Mesenteric fat pad (tissue), 1 donor: ENCODE data around the gene QRFP. TPM values are rescaled to one million over a fixed set of nuclear protein-coding genes. Genes with fewer than 3 reads are reported as not detected.

Experiments
- DNase-seq: peaks from one replicate; pipeline ENCODE4 v3.0.0-alpha.2; 2020; ENCODE audit warnings: low spot score
- long read RNA-seq: library from polyadenylated mRNA; unstranded; transcript quantifications from one replicate; pipeline ENCODE4 v2.0.0, GENCODE V29; 2020
- total RNA-seq: library from RNA; stranded (reverse); fragmentation: NEBNext Ultra II Directional; extraction: Animal tissue kit (Norgen Biotek cat#: 25700); gene quantifications from one replicate; pipeline ENCODE4 v1.2.1, GENCODE V29; 2021
- donor health status: DM: yes; HTN: yes; CAD: no.

QRFP gene, protein sequence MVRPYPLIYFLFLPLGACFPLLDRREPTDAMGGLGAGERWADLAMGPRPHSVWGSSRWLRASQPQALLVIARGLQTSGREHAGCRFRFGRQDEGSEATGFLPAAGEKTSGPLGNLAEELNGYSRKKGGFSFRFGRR
- total RNA-seq, result not detected
- long read RNA-seq, result 0 reads

DNA sequence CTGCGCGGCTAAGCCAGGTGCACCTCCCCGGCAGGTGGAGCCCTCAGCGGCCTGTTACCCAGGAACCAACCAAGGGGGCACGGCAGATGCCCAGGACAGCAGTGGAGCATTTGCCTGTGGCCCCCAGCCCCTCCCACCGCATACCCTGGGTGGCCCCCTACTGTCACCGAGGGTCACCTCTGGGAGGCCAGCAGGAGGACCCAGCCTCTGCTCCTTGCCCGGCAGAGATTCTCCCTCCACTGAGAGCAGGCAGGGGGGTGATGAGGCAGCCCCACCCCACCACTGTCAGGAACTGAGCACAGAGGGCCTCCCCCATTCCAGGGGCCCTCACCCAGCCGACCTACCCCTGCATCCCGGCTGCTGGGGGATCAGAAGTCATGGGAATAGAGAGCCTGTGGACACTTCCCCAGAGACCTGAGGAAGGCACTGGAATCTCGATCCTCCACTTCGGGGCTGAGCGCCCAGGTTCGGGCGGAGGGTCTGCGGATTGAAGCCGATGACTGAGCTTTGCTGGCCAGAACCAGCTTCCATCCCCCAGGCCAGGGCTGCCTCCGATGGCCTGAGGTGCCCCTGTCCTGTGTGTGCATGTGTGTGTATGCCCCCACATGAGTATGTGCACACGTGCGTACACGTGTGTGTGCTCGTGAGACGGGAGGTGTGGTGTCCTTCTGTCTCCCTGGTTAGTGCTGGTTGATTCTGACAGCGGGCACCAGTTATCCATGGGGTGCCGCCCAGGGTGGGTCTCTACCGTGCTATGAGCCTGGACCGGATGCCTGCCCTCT is at the start of gene QRFP:
Gene QRFP, minus strand, starts transcription at position 580 of the 782 bp plus-strand sequence. CDS start 2,974 bp downstream, outside the sequence.
- no peak for DNase-seq

DNA sequence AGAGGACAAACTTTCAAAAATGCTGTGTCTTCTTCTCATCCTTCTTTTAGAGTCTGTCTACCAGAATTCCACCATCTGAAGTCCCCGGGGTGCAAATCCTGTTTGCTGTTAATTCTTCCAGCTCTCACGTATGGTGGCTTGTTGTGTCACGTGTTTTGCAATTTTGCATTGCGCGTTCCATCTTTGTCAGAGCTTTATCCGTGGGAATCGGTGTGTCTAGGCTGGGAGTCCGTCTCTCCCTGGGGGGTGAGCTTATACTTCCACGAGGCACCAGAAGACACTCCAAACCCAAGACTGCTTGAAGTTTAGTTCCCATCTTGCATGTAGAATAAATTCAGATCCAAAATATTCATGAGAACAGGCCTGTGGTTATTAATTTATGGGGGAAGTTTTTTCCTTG is 48.6 kb upstream of the QRFP start:
- DNase-seq, result no peak

DNA sequence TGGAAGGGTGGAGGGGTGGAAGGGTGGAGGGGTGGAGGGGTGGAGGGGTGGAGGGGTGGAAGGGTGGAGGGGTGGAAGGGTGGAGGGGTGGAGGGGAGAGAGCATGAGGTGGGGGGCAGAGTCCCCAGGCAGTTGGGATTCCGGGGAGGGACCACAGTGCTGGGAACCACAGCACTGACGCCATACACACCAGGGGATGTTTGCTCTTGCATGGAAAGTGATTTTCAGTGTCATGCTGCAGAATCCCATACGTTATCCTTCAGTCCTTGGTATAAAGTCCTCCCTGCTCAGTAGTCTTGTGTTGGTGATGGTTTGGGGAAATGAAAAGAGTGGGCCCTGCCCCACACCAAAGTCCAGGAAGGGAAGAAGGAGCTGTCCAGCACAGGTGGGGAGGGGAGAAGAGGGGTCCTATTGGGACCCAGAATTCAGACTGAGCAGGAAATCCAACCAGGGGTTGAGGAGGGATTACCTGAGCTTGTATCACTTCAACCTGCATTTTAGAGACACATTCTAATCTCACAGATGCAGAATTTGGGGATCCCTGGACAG is 48.0 kb upstream of the QRFP start:
- DNase-seq, result no peak

DNA sequence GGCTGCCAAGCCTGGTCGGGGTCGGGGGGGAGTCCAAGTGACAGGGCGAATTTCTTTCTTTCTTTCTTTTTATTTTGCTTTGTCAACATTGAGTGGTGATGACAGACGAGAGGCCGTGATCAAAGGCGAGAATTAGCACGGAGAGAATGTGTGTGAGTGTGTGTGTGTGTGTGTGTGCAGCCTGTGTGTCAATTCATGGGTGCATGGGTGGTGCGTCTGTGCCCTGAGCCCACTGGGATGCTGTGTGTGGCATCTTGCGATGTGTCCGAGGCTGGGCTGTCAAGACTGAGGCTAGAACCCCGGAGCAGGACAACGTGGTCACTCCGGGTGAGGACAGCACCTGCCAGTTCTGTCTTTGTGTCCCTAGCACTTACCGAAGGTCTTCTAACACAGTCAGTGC is 47.2 kb upstream of the QRFP start:
- no peak for DNase-seq

DNA sequence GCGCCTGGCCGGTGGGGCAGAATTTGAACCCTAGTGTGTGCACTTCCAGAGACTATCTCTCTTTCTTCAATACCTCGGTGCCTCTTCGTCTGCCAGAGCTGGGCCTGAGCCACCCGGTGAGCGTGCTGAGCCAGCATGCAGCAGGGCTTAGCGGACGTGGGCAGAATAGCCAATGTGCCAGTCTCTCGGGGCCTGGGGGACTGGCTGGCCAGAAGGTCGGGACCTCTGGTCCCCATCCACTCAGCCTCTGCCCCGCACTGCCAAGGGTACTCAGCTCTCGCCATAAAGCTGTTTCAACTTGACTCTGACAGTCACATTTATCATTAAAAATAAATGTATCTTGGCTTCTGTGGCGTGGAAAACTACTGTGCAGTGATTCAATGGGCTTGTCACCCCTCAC is 46.6 kb upstream of the QRFP start:
- DNase-seq, result no peak

DNA sequence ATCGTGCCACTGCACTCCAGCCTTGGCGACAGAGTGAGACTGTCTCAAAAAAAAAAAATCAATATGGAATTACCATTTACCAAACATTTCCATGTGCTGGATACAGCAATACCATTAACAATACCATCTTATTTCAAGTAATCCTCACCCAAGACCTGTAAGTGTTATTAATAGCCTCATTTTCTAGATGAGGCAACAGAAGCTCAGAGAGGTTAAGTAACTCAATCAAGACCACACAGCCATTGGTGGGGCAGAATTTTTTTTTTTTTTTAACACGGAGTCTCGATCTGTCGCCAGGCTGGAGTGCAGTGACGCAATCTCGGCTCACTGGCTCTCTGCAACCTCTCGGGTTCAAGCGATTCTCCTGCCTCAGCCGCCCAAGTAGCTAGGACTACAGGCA is 46.1 kb upstream of the QRFP start:
- DNase-seq, result no peak

DNA sequence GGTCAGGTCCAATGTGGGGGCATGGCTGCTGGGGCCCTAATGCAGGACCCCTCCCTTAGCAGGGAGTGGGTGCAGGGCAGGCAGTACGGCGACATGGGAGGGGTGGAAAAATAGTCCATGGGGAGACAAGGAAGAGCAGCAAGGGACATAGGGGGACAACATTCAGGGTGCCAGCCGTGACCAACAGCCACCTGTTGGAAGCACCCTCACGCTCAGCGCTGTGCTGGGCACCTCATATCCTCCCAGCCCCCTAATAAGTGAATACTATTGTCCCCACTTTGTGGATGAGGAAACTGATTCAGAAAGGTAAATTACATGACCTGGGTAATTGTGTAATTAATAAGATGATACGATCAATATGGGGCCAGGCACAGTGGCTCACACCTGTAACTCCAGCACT is 45.5 kb upstream of the QRFP start:
- DNase-seq, result no peak

DNA sequence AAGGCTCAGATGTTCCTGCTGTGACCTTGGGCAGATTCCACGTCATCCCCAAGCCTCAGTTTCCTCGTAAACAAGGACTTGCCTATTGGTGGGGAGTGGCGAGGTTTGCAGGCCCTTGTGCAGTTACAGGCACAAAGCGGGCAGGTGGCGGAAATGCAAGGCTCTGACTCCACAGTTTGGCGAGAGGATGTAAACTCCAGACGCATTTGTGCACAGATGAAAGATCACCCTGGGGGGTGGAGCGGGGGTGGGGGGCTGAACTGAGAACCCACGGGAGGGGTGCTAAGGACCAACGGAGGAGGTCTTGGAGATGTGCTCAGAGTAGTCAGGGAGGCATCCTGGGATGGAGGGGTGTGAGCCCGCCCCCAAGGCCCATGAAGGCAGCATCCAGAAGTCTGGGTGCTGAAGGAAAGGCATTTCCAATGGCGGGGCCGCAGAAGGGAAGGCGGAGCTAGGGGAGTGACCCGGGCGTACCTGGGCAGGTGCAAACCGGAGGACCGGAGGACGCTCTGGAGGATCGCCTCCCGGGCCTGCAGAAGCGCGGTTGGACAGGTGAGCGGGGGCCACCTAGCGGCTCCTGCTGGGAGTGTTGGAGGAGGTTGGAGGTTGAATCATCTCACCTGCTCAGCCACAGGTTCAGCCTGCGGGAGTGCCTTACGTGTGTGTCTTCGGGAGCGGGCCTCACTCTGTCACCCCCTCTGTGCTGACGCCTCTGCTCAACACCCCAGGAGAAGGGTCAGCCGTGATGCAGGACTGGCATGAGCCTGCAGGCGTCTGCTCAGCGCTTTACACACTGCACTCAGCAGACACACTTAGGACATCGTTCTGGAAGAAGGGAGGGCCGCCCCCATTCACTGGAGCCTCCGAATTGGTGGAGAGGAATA is 44.3 kb upstream of the QRFP start:
- no peak for DNase-seq

DNA sequence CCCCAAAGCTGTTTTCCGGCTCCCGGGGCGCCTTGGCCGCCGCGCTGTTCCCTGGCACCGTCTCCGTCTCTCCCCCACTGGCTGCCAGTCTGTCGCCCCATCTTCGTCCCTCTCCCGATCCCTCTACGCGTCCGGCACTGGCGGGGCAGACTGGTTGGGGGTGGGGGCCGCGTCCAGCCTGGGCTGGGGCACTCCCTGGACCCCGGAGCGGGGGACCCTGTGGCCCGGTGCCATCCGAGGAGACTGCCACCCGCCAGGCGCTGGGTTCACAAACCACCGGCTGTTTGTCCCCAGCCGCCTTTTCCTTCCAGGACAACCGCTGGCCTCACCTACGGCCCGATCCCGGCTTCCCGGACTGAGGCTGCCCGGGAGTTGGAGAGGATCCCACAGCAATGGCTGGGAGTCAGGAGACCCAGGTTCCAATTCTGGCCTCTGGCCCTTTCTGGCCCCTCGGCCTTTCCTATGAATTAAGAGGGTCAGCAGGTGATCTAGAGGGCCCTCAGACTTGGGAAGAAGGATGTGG is 43.5 kb upstream of the QRFP start:
- DNase-seq, result no peak

DNA sequence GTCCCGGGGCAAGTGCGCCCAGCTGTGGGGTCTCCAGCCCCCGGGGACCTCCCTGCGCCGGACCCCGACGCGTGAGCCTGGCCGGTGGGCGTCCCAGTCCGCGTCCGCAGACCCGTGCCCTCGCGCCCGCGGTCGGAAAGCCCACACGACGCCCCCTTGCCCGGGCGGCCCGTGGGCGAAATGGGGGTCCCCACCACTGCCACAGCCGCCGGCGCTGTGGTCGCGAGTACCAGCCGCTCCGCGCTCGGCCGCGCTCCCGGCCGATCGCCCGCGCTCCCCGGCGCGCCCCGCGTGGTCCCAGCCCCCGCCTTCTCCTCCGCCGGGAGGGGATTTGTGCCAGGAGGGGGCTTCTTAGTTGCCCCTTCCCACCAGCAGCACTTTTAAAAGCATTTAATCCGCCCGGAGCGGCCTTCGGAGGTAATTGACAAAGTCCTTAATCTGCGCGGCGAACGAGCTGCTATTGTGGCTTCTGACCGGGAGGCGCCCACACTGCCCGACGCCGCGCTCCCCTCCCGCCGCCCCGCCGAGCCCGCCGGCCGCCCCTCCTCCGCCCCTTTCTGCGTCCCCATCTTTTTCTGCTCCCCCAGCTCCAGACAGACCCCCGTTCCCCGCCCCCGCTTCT is 42.9 kb upstream of the QRFP start:
- DNase-seq, result no peak

DNA sequence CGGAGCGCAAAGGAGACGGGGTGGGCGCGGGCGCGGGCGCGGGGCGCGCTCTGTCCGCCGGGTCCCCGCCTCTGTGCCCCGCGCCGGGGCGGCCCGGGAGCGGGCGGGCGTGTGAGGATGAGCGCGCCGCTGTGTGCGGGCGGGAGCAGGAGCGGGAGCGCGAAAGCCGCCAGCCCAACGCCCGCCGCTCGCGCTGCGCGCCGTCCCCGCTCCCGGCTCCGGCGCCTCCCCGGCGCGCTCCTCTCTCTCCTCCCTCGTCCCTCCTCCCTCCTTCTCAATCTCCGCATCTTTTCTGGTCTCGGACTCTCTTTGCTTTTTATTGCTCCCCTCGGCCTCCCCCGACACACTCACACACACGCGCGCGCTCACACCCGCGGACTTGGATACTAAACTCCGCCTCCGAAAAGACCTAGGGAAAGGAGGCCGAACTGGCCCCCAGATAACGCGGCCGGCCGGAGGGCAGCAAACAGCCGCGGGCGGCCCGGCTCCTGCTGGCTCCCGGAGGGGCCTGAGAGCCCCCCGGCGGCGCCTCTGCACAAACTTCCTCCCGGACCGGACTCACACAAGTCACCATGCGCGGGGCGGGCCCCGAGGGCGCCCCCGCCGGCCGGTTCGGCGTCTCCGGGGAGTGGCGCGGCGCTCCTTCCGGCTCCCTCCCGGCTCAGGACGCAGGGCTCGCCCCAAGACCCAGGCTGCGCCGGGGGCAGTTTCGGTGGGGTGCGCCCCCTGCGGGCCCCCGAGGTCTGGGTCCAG is 42.2 kb upstream of the QRFP start, which contains the start of gene FIBCD1:
Gene FIBCD1, minus strand, starts transcription at position 596 of the 753 bp plus-strand sequence. CDS start 640 bp downstream, outside the sequence.
- DNase-seq, result no peak

DNA sequence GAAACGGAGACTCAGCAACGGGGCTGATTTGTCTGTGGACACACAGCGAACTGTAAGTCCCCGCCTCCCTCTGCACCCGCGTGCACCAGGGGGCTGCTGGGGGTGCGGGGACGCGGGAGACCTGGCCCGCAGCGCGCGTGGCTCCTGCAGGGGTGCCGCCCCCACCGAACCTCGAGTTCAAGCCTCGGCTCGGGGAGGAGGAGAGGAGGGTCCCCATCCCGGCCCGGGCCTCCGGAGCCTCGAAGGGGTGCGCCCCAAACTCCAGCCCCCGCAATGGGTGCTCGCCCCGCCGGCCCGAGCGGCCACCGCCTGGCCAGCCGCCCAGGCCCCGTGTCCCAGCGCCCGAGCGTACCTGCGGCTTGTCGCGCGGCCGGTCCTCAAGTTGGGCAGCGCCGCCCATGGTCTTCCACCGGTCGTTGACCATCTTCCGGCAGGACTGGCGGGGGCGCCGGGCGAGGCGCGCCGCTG is 41.6 kb upstream of the QRFP start:
- no peak for DNase-seq

DNA sequence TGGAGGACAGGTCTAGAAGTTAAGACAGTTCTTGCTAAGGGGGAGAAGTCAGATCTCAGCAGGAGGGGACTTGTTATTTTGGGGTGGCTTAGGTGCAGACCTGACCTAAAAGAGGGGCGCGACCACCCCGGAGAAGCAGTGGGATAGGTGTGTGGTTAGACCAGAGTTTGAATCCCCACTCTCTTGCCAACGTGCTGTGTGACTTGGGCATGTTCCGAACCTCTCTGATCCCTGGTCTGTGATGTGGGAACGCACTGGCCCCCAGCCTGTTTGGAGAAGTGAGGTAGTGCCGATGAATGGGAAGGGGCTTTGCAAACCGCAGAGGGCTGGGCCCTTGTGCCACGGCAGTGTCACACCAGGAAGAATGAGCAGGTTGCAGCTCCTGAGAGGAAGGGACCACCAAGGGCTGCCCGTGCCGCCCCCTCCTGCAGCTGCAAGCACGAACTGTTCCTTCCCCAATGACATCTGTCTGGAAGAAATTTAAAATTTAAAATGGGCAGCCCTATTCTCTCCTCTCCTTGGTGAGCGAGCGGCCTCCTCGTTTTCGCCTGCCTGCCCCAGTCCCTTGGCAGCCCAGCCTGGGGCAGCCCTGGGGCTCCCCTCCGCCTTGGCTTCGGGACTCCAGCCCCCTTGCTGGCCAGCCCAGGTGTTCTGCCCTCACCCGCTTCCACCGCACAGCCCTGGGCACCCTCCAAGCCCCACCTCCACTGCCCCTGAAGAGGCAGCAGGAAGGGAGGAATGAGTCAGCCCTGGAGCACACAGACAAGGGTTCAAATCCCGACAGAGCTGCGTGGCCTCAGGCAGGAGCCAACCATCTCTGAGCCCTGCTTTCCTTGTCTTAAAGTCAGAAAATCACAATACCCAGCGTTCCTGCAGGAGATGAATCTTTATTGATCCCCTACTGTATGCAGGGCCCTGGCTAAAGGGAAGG is 40.8 kb upstream of the QRFP start:
- DNase-seq, result no peak

DNA sequence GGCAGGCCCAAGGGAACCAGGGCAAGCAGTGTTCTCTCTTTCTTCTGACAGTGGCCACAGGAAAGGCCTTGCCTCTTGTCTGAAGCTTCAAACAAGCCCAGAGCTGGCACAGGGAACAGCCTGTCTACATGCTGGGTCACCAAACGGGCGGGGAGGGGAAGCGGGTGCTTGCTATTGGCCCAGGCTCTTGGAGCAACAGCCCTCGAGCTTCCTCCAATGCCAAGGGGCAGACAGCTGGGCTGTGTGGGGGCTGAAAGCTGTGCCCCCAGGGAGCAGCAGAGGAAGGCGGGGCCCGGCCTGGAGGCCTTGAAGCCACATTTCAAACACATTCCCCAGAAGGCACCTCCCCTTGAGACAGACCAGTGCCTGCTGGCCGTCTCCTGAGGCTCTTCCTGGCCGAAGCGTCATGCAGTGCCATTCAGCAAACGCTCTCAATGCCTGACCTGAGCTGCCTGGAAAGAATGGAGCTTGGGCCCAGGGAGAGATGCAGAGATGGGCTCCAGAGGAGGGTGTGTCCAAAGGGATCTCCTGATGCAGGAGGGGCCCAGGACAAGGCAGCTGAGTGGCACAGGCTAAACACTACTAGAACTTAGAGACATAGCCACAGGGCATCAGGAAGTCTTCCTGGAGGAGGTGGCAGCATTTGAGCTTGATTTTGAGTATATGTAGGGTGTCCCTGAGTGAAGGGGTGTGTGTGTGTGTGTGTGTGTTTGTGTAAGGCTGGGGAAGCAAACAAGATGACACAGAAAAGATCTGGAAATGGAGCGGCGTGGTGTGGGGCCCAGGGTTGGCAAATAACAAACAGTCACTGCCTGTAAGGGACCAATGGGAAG is 39.9 kb upstream of the QRFP start:
- no peak for DNase-seq

DNA sequence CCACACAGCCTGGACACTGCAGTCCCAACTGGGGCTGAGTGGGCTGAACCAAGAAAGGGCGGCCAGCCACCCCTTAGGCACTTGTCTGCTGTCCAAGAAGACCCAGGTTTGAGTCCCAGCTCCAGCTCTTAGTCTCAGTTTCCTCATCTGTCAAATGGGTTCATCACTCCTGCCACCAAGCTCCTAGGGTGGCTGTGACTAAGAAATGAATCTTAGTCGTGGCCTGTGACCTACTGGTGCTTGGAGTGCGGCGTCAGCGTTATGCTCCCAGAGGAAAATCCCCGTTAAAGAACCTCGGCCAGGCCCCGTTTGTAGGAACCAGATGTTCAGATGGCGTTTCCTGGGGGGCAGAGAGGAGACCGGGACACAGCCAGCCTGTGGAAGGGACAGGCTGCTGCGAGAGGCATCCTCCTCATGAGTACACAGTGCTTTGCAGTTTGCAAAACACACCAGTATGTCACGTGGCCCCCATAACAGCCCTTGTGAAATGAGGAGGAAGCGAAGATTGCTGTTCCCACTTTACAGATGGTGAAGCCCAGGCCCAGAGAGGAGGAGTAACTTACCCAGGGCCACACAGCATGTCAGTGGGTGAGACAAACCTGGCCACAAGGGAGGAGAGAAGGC is 39.1 kb upstream of the QRFP start:
- DNase-seq, result no peak

DNA sequence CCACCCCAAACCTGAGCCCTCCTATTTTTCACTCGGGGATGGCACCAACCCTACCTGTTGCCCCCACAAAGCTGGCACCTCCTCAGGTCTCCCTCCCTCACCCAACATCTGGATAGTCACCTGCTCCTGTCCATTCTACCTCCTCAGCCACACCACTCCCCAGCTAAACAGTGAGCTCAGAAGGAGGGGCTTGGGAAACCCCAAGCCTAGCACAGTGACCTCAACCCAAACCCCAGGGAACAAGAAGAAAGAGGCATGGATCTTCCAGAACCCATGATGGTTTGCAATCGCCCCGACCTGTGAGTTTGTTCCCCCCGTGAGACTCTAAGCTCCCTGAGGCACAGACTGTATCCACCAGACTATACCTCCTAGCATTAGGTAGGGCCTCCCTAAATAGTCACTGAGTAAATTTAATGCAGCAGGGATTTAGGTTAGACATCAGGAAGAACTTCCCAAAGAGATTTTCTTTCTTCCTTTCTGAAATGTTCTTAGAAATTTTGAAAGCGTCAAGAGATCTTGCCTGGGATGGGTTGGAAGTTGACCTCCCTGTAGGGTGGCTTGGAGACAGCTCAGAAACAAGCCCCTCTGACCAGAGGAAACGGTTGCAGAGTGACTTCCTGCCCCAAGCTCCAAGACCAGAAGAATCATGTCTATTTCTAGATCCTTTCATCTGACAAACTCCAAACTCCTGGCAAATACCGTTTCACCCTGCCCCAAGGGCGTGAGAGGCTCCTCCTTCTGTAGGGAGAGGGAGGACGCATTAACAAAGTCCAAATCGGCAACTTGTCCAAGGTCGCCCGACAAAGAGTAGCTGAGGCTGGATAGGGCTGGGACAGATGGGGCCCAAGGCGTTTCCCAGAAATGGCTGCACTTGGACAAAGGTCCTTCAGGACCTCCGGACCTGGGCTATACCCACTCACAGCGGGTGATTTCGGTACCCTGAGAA is 38.4 kb upstream of the QRFP start:
- no peak for DNase-seq
